HCT116 (cell line): Measurements from ENCODE around the gene MAP7. TPM values are rescaled to one million over a fixed set of nuclear protein-coding genes. Genes with fewer than 3 reads are reported as not detected.

Source experiments
- ATAC-seq: fragments of 200-7000 bp; cut with Tn5 transposase; 2 replicates; pipeline ENCODE4 v1.9.1; 2020; ENCODE audit warnings: mild to moderate bottlenecking, moderate library complexity
- BruUV-seq: library from RNA; stranded (reverse); fragments of 400-500 nt; replicated peaks from 2 replicates; lab custom pipeline; 2021; lab: Mats Ljungman, UMichigan
- CTCF ChIA-PET: fragments of 300-600 bp; sonication (Branson Sonifier 250); formaldehyde crosslinking; loops from one replicate; lab custom pipeline; 2021; ENCODE audit warnings: antibody characterized with exemption; lab: Charles Lee
- POLR2A ChIA-PET: fragments of 300-600, 350-600 bp; sonication (Branson Sonifier 250); formaldehyde crosslinking; loops from one replicate; lab custom pipeline; 2021; ENCODE audit warnings: antibody characterized with exemption; lab: Charles Lee
- RAD21 ChIA-PET, 2 experiments: fragments of 300-600 bp; sonication (Branson Sonifier 250); formaldehyde crosslinking; loops; one replicate each; lab custom pipeline; 2023; ENCODE audit warnings: low total read pairs in 2 of 2; ENCODE audit not compliant: uncharacterized antibody in 2 of 2, unreplicated experiment in 2 of 2, low non-redundant PET in 1 of 2; lab: Charles Lee
- DNase-seq: peaks from one replicate; pipeline ENCODE4 v3.0.0-alpha.2; 2010; ENCODE audit warnings: low read depth, low spot score
- H2AFZ ChIP-seq: fragments of 200-600 bp; shearing (Covaris generic), sonication (generic); 2 replicates; pipeline ENCODE4 v1.6.1; 2017; ENCODE audit warnings: low read depth, mixed run types, mixed read lengths, antibody characterized with exemption, low read length; ENCODE audit not compliant: poor library complexity, severe bottlenecking
- H3K27ac ChIP-seq: 2 replicates; pipeline ENCODE4 v1.5.1; 2012; ENCODE audit warnings: low read depth, low read length
- H3K27me3 ChIP-seq: fragments of 200-600 bp; sonication (generic); 2 replicates; pipeline ENCODE4 v1.6.1; 2016; ENCODE audit warnings: mixed run types, low read length, mixed read lengths; ENCODE audit not compliant: insufficient read depth
- H3K36me3 ChIP-seq, 2 experiments: fragments of 200-500 bp in 1 of 2; fragments of 200-600 bp in 1 of 2; sonication (Bioruptor generic) in 1 of 2; sonication (generic) in 1 of 2; 2 replicates each; pipeline versions ENCODE4 v1.5.1 to v1.6.1; 2014 to 2016; ENCODE audit warnings: low read length in 2 of 2, inconsistent platforms in 1 of 2, mixed read lengths in 1 of 2, mixed run types in 1 of 2; ENCODE audit not compliant: insufficient read depth in 2 of 2, control insufficient read depth in 1 of 2
- H3K4me1 ChIP-seq, 2 experiments: fragments of 200-600 bp in 1 of 2; sonication (generic) in 1 of 2; 2 replicates each; pipeline versions ENCODE4 v1.5.1 to v1.6.1; 2012 to 2017; ENCODE audit warnings: low read length in 2 of 2, inconsistent platforms in 1 of 2, mild to moderate bottlenecking in 1 of 2, mixed read lengths in 1 of 2, mixed run types in 1 of 2, moderate library complexity in 1 of 2; ENCODE audit not compliant: insufficient read depth in 2 of 2, control insufficient read depth in 1 of 2
- H3K4me2 ChIP-seq: fragments of 200-600 bp; sonication (generic); 2 replicates; pipeline ENCODE4 v1.6.1; 2017; ENCODE audit warnings: mixed run types, low read length, mixed read lengths
- H3K4me3 ChIP-seq, 2 experiments: fragments of 200-600 bp in 1 of 2; sonication (generic) in 1 of 2; replicated peaks in 1 of 2; 2 replicates each; pipeline ENCODE4 v1.5.1; 2011 to 2016; ENCODE audit warnings: low read length in 2 of 2, control low read depth in 1 of 2, low read depth in 1 of 2, mild to moderate bottlenecking in 1 of 2, mixed read lengths in 1 of 2, mixed run types in 1 of 2
- H3K79me2 ChIP-seq: fragments of 200-600 bp; sonication (generic); 2 replicates; pipeline ENCODE4 v1.6.1; 2017; ENCODE audit warnings: mild to moderate bottlenecking, mixed run types, low read length, moderate library complexity, mixed read lengths; ENCODE audit not compliant: insufficient read depth
- H3K9ac ChIP-seq: fragments of 200-600 bp; sonication (generic); 2 replicates; pipeline ENCODE4 v1.6.1; 2016; ENCODE audit warnings: low read length, mixed read lengths
- H3K9me2 ChIP-seq: fragments of 200-600 bp; sonication (generic), shearing (Covaris generic); 2 replicates; pipeline ENCODE4 v1.6.1; 2017; ENCODE audit warnings: mixed run types, mild to moderate bottlenecking, moderate library complexity; ENCODE audit not compliant: insufficient read depth
- H3K9me3 ChIP-seq, 2 experiments: fragments of 200-500 bp in 1 of 2; fragments of 200-600 bp in 1 of 2; sonication (Bioruptor generic) in 1 of 2; sonication (generic) in 1 of 2; 2 replicates each; pipeline ENCODE4 v1.6.1; 2014 to 2017; ENCODE audit warnings: low read length in 2 of 2, mixed read lengths in 2 of 2, inconsistent platforms in 1 of 2, low read depth in 1 of 2, mild to moderate bottlenecking in 1 of 2, mixed run types in 1 of 2, moderate library complexity in 1 of 2; ENCODE audit not compliant: control insufficient read depth in 1 of 2, insufficient read depth in 1 of 2
- H4K20me1 ChIP-seq: fragments of 200-600 bp; sonication (generic), shearing (Covaris generic); 2 replicates; pipeline ENCODE4 v1.6.1; 2017; ENCODE audit warnings: mixed run types, mild to moderate bottlenecking, moderate library complexity; ENCODE audit not compliant: insufficient read depth
- ELF1 ChIP-seq: IDR thresholded peaks from 2 replicates; pipeline ENCODE4 v1.6.1; 2012; ENCODE audit warnings: low read depth, borderline replicate concordance
- EZH2 ChIP-seq: fragments of 200-600 bp; sonication (generic); IDR thresholded peaks from 2 replicates; pipeline ENCODE4 v1.6.1; 2017; ENCODE audit warnings: antibody characterized with exemption, mixed run types
- FOSL1 ChIP-seq: IDR thresholded peaks from 2 replicates; pipeline ENCODE4 v1.6.1; 2012; ENCODE audit warnings: low read depth
- JUND ChIP-seq: IDR thresholded peaks from 2 replicates; pipeline ENCODE4 v1.6.1; 2012
- MAX ChIP-seq: IDR thresholded peaks from 2 replicates; pipeline ENCODE4 v1.6.1; 2012
- POLR2A ChIP-seq: IDR thresholded peaks from 2 replicates; pipeline ENCODE4 v1.7.0; 2011; ENCODE audit warnings: borderline replicate concordance; ENCODE audit not compliant: insufficient read depth, insufficient read length; ENCODE audit errors: extremely low read depth
- POLR2AphosphoS5 ChIP-seq: IDR thresholded peaks from 2 replicates; pipeline ENCODE4 v1.6.1; 2011; ENCODE audit warnings: mild to moderate bottlenecking, low read depth, low read length, moderate library complexity
- RAD21 ChIP-seq: IDR thresholded peaks from 2 replicates; pipeline ENCODE4 v1.6.1; 2012; ENCODE audit warnings: low read depth, mild to moderate bottlenecking
- REST ChIP-seq: IDR thresholded peaks from 2 replicates; pipeline ENCODE4 v1.6.1; 2012; ENCODE audit warnings: low read depth
- TCF7L2 ChIP-seq: IDR thresholded peaks from 2 replicates; pipeline ENCODE4 v1.7.0; 2011; ENCODE audit warnings: borderline replicate concordance, inconsistent platforms; ENCODE audit not compliant: insufficient read depth, insufficient read length; ENCODE audit errors: extremely low read depth
- YY1 ChIP-seq: IDR thresholded peaks from 2 replicates; pipeline ENCODE4 v1.6.1; 2011; ENCODE audit warnings: low read length, low read depth, moderate library complexity, mild to moderate bottlenecking; ENCODE audit not compliant: insufficient replicate concordance; ENCODE audit errors: extremely low read depth
- ZFX ChIP-seq: fragments of 450-650 bp; IDR thresholded peaks from 2 replicates; pipeline ENCODE4 v1.6.1; 2017
- intact Hi-C: fragments of 100-400 bp; cut with micrococcal nuclease; formaldehyde crosslinking; loops from 2 replicates; pipeline ENCODE4 v1.10.0; 2022
- total RNA-seq: library from RNA; stranded (reverse); gene quantifications from one replicate; pipeline ENCODE4 v1.2.1, GENCODE V29; 2021; ENCODE audit not compliant: unreplicated experiment
- TF ChIP-seq, protein P1 (sequence below): IDR thresholded peaks from 2 replicates; pipeline ENCODE4 v1.6.1; 2011; ENCODE audit warnings: mild to moderate bottlenecking, low read length, moderate library complexity; ENCODE audit not compliant: insufficient replicate concordance; ENCODE audit errors: extremely low read depth
- TF ChIP-seq, protein P2 (sequence below): IDR thresholded peaks from 2 replicates; pipeline ENCODE4 v1.6.1; 2012

Gene MAP7
- total RNA-seq, 1 experiment from 2014 or later, result 35.5 TPM

GRCh38 chr6:136564180-136564579 is 14.0 kb upstream of the MAP7 start (continued):
- TF ChIP-seq, protein P1, sequence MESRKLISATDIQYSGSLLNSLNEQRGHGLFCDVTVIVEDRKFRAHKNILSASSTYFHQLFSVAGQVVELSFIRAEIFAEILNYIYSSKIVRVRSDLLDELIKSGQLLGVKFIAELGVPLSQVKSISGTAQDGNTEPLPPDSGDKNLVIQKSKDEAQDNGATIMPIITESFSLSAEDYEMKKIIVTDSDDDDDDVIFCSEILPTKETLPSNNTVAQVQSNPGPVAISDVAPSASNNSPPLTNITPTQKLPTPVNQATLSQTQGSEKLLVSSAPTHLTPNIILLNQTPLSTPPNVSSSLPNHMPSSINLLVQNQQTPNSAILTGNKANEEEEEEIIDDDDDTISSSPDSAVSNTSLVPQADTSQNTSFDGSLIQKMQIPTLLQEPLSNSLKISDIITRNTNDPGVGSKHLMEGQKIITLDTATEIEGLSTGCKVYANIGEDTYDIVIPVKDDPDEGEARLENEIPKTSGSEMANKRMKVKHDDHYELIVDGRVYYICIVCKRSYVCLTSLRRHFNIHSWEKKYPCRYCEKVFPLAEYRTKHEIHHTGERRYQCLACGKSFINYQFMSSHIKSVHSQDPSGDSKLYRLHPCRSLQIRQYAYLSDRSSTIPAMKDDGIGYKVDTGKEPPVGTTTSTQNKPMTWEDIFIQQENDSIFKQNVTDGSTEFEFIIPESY, result no peak
- TF ChIP-seq FOSL1, result no peak

GRCh38 chr6:136563386-136564152 is 13.3 kb upstream of the MAP7 start:
- DNase-seq, result no peak
- no TSS peak for BruUV-seq
- ChIA-PET RAD21 (no interaction called here), CTCF (no interaction called here), POLR2A (no interaction called here)
- no peaks in the 10 kb centered on the region for H3K9me3 ChIP-seq
- intact Hi-C loops, result no loop called here
- no peaks in the 10 kb centered on the region for H3K79me2 ChIP-seq
- no peak overlapping the region for H3K4me3 ChIP-seq
- ATAC-seq, result no peak
- no peak overlapping the region for H2AFZ ChIP-seq
- no peaks in the 10 kb centered on the region for H3K36me3 ChIP-seq
- no peak overlapping the region for H3K4me2 ChIP-seq
- no peaks in the 10 kb centered on the region for H4K20me1 ChIP-seq
- H3K9ac ChIP-seq, result no peak overlapping the region
- no peak overlapping the region for H3K27ac ChIP-seq
- no peak for TF ChIP-seq EZH2
- TF ChIP-seq POLR2A, result no peak
- no peak for TF ChIP-seq JUND
- no peak for TF ChIP-seq MAX
- no peak for TF ChIP-seq POLR2AphosphoS5
- no peak for TF ChIP-seq RAD21
- no peak for TF ChIP-seq REST
- no peak for TF ChIP-seq ELF1
- TF ChIP-seq YY1, result no peak
- no peak for TF ChIP-seq TCF7L2
- TF ChIP-seq ZFX, result no peak
- TF ChIP-seq, protein P2, sequence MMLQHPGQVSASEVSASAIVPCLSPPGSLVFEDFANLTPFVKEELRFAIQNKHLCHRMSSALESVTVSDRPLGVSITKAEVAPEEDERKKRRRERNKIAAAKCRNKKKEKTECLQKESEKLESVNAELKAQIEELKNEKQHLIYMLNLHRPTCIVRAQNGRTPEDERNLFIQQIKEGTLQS, result no peak
- no peaks in the 10 kb centered on the region for H3K4me1 ChIP-seq
- H3K9me2 ChIP-seq, result no peaks in the 10 kb centered on the region
- H3K27me3 ChIP-seq, result no peaks in the 10 kb centered on the region
